Lower leg skin (tissue), 3 donors: ENCODE results near the gene RNLS.

ENCODE experiments used
- POLR2A ChIP-seq, 2 donors: fragments of 450-650 bp; IDR thresholded peaks; one replicate each; pipeline ENCODE4 v1.6.1; 2016 to 2017; ENCODE audit warnings: antibody characterized with exemption in 2 of 2, mild to moderate bottlenecking in 1 of 2, moderate library complexity in 1 of 2
- TF ChIP-seq, protein P1 (sequence below), 3 donors: fragments of 450-650 bp; IDR thresholded peaks; one replicate each; pipeline ENCODE4 v1.5.1; 2016; ENCODE audit warnings: antibody characterized with exemption in 3 of 3, mild to moderate bottlenecking in 3 of 3, moderate library complexity in 2 of 3

DNA sequence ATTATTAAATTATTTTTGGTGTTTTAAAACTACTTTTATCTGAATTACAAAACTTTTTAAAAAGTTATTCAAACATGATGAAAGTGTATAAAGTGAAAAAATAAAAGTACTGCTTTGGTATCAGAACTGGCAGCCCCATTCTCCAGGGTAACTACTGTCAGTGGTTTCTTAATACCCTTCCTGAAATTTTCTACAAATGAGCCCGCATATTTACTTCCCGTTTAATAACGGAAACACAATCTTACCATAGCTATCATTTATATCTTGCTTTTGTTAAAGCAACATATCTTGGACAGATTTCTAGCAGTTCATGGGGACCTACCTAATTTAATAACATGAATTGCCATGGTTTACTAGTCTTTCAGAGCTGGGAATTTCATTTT is 249.9 kb downstream of the RNLS start:
- TF ChIP-seq, protein P1, sequence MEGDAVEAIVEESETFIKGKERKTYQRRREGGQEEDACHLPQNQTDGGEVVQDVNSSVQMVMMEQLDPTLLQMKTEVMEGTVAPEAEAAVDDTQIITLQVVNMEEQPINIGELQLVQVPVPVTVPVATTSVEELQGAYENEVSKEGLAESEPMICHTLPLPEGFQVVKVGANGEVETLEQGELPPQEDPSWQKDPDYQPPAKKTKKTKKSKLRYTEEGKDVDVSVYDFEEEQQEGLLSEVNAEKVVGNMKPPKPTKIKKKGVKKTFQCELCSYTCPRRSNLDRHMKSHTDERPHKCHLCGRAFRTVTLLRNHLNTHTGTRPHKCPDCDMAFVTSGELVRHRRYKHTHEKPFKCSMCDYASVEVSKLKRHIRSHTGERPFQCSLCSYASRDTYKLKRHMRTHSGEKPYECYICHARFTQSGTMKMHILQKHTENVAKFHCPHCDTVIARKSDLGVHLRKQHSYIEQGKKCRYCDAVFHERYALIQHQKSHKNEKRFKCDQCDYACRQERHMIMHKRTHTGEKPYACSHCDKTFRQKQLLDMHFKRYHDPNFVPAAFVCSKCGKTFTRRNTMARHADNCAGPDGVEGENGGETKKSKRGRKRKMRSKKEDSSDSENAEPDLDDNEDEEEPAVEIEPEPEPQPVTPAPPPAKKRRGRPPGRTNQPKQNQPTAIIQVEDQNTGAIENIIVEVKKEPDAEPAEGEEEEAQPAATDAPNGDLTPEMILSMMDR (IDR thresholded peaks at IDR 0.05): no peak
- TF ChIP-seq POLR2A (IDR thresholded peaks at IDR 0.05): no peak
